ACC112 (cell line): ENCODE results near the gene ALOX15.
"Not testable (repeated sequence)": the region's sequence is repeated elsewhere in the genome, so short reads cannot be mapped to it uniquely, and the experiment has no call there.

Source experiments
- H2AFZ ChIP-seq: fragments of 200-600 bp; sonication (generic); one replicate; pipeline ENCODE4 v1.6.0; 2017; ENCODE audit warnings: antibody characterized with exemption, low read length; ENCODE audit not compliant: unreplicated experiment
- H3K27ac ChIP-seq: fragments of 200-600 bp; sonication (generic); 2 replicates; pipeline ENCODE4 v1.5.1; 2014; ENCODE audit warnings: low read depth, mild to moderate bottlenecking, antibody characterized with exemption, low read length, moderate library complexity
- H3K27me3 ChIP-seq: fragments of 200-600 bp; sonication (generic); 2 replicates; pipeline ENCODE4 v1.6.1; 2014; ENCODE audit warnings: mild to moderate bottlenecking, antibody characterized with exemption, low read length, moderate library complexity, mixed read lengths; ENCODE audit not compliant: insufficient read depth
- H3K36me3 ChIP-seq: fragments of 200-600 bp; sonication (generic); 2 replicates; pipeline ENCODE4 v1.6.1; 2016; ENCODE audit warnings: mild to moderate bottlenecking, antibody characterized with exemption, low read length, moderate library complexity, mixed read lengths; ENCODE audit not compliant: insufficient read depth
- H3K4me1 ChIP-seq: fragments of 200-600 bp; sonication (generic); one replicate; pipeline ENCODE4 v1.6.1; 2016; ENCODE audit warnings: low read length, mixed read lengths; ENCODE audit not compliant: insufficient read depth, unreplicated experiment, control insufficient read depth
- H3K4me3 ChIP-seq: fragments of 200-600 bp; sonication (generic); 2 replicates; pipeline ENCODE4 v1.5.1; 2014; ENCODE audit warnings: mild to moderate bottlenecking, low read depth, low read length
- H3K79me2 ChIP-seq: fragments of 200-600 bp; sonication (generic); one replicate; pipeline ENCODE4 v1.6.0; 2016; ENCODE audit warnings: low read length; ENCODE audit not compliant: control insufficient read depth, unreplicated experiment, insufficient read depth

ALOX15 gene

GRCh38 chr17:4641297-4642195, at the start of gene ALOX15:
TSS of gene ALOX15 (minus strand) at chr17:4641678. CDS start at chr17:4641651, 27 bp downstream.
- H3K36me3 ChIP-seq: no peaks in the 10 kb centered on the region
- no peak within 1 kb of the TSS for H3K27ac ChIP-seq
- H3K4me1 ChIP-seq: no peaks in the 10 kb centered on the region
- no peak within 1 kb of the TSS for H3K4me3 ChIP-seq
- H2AFZ ChIP-seq: no peak within 1 kb of the TSS
- peaks cover 77% of the 10 kb centered on the region for H3K27me3 ChIP-seq
- no peaks in the 10 kb centered on the region for H3K79me2 ChIP-seq

- Histone ChIP-seq H2AFZ (no peak overlapping the region), H3K79me2 (peaks cover 48% of the 10 kb centered on the region), H3K4me3 (no peak overlapping the region), H3K27me3 (no peaks in the 10 kb centered on the region), H3K36me3 (peaks cover 16% of the 10 kb centered on the region), H3K4me1 (no peaks in the 10 kb centered on the region), H3K27ac (no peak overlapping the region)
Measured at GRCh38 chr17:4690745-4691144, 49.3 kb upstream of the ALOX15 start.

DNA sequence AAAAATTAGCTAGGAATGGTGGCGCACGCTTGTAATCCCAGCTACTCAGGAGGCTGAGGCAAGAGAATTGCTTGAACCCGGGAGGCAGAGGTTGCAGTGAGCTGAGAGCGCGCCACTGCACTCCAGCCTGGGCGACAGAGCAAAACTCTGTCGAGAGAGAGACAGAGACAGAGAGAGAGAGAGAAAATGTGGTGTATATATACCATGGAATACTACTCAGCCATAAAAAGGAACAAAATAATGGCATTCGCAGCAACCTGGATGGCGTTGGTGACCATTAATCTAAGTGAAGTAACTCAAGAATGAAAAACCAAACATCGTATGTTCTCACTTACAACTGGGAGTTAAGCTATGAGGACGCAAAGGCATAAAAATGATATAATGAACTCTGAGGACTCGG, 48.4 kb upstream of the ALOX15 start:
- not testable (repeated sequence) for H3K27me3 ChIP-seq, H2AFZ ChIP-seq, H3K4me1 ChIP-seq, H3K4me3 ChIP-seq, H3K27ac ChIP-seq
- H3K36me3 ChIP-seq: peaks cover 16% of the 10 kb centered on the region
- H3K79me2 ChIP-seq: peaks cover 54% of the 10 kb centered on the region

DNA sequence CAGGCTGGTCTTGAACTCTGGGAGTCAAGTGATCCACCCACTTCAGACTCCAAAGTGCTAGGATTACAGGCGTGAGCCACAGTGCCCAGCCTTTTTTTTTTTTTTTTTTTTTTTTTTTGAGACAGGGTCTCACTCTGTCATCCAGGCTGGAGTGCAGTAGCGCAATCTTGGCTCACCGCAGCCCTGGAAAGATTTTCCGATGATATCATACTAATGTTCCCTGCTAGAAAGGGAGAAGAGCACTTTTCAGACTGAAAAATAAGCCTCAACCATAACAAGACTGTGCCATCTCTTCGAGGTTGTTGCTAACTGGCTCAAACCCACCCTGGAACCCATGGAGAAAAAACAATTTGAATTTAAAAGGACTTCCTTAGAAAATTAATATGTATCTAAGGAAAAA, 42.3 kb upstream of the ALOX15 start:
- not testable (repeated sequence) for H3K36me3 ChIP-seq, H3K27me3 ChIP-seq, H3K4me3 ChIP-seq, H2AFZ ChIP-seq, H3K27ac ChIP-seq
- Histone ChIP-seq H3K4me1 (peaks cover 19% of the 10 kb centered on the region), H3K79me2 (peaks cover 21% of the 10 kb centered on the region)

GRCh38 chr17:4679658-4680057, 38.2 kb upstream of the ALOX15 start:
- H3K27me3 ChIP-seq: no peaks in the 10 kb centered on the region
- peak overlapping the region; percentile 17; the same call in 1 of the 2 replicates for H3K4me3 ChIP-seq
- H3K79me2 ChIP-seq: no peaks in the 10 kb centered on the region
- peak overlapping the region; percentile 82 for H3K27ac ChIP-seq
- peaks cover 32% of the 10 kb centered on the region for H3K4me1 ChIP-seq
- H3K36me3 ChIP-seq: no peaks in the 10 kb centered on the region; the same call in 1 of the 2 replicates
- H2AFZ ChIP-seq: no peak overlapping the region

- H3K4me3 ChIP-seq: no peak overlapping the region
- no peaks in the 10 kb centered on the region for H3K27me3 ChIP-seq
- peaks cover 32% of the 10 kb centered on the region for H3K4me1 ChIP-seq
- H2AFZ ChIP-seq: no peak overlapping the region
- H3K79me2 ChIP-seq: no peaks in the 10 kb centered on the region
- no peaks in the 10 kb centered on the region; the same call in 1 of the 2 replicates for H3K36me3 ChIP-seq
- H3K27ac ChIP-seq: peak overlapping the region; percentile 82
Measured at GRCh38 chr17:4678448-4679026, 37.1 kb upstream of the ALOX15 start.

- peaks cover 32% of the 10 kb centered on the region for H3K4me1 ChIP-seq
- H3K27ac ChIP-seq: no peak overlapping the region
- H3K4me3 ChIP-seq: no peak overlapping the region
- no peaks in the 10 kb centered on the region for H3K79me2 ChIP-seq
- H2AFZ ChIP-seq: no peak overlapping the region
- H3K27me3 ChIP-seq: no peaks in the 10 kb centered on the region
- H3K36me3 ChIP-seq: no peaks in the 10 kb centered on the region
Measured at GRCh38 chr17:4676791-4677190, 35.3 kb upstream of the ALOX15 start.

DNA sequence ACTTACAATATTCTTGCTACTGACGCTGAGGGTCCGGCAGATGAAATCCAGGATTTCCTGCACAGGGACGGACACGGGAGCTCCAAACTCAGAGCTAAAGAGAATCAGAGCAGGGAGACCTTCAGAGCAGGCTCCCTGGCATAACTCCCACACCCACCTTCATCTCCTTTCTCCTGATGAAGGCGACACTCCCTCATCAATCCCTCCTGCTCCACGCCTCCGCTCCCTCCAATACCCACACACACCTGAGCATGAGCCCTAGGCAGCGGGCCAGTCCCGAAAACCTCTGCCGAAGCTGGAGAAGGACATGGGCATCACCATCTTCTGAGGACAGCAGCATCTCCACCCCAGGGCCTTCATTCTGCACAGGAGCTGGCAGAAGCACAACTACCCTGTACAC, 34.3 kb upstream of the ALOX15 start:
- H2AFZ ChIP-seq: no peak overlapping the region
- H3K27me3 ChIP-seq: no peaks in the 10 kb centered on the region
- peaks cover 32% of the 10 kb centered on the region for H3K4me1 ChIP-seq
- no peaks in the 10 kb centered on the region for H3K79me2 ChIP-seq
- H3K4me3 ChIP-seq: no peak overlapping the region
- peaks cover 5% of the 10 kb centered on the region; the same call in 1 of the 2 replicates for H3K36me3 ChIP-seq
- H3K27ac ChIP-seq: no peak overlapping the region

DNA sequence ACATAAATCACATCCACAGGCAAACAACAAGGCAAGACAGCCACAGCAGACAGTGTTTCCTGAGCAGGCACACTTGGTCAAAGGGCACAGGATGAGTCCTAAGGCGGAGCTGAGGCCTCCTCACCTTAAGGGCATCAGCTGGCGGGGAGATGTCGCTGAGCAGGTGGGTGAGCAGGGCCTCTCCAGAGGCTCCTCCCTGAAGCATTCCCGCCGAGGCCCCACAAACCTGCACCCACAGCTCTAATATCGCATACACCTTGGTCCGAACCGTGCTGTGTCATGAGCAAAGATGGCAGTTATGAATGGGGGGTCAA, 33.2 kb upstream of the ALOX15 start:
- Histone ChIP-seq H2AFZ (no peak overlapping the region), H3K27ac (no peak overlapping the region), H3K4me1 (peaks cover 22% of the 10 kb centered on the region), H3K27me3 (no peaks in the 10 kb centered on the region), H3K36me3 (peaks cover 9% of the 10 kb centered on the region), H3K4me3 (no peak overlapping the region), H3K79me2 (no peaks in the 10 kb centered on the region)

DNA sequence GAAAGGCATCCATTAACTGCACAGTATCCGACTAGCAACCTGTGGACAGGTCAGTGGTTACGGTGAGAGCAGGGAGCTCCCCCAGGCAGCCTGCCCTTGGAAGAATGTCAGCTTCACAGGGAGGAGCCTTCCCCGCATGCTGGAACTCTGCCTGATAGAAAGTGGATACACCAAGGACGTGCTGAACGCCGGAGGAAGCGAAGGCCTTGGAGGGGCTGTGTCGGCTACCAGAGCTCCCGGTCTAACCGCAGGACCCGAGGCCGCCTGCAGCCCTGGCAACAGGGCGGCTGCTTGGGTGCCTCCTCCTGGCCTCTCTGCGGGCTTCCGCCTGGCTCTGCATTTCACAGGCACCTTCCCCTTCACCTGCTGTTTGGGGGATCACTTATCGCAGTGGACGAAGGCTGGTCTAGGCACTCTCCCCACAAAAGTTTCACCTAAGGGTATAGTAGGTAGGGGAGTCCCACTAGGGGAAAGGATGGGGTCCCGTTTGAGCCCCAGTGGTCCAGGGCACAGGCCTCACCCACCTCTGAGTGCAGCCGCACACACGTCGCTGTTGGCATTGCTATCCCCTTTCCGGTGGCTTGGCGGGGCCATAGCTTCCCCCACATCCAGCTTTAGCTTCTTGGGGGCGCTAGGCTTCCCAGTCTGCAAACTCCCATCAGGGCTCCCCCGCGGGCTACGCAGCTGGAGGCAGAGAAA, 32.7 kb upstream of the ALOX15 start:
- H3K27me3 ChIP-seq: no peaks in the 10 kb centered on the region
- H3K36me3 ChIP-seq: peaks cover 12% of the 10 kb centered on the region
- no peaks in the 10 kb centered on the region for H3K79me2 ChIP-seq
- H3K4me3 ChIP-seq: no peak overlapping the region
- no peak overlapping the region for H2AFZ ChIP-seq
- H3K4me1 ChIP-seq: peaks cover 17% of the 10 kb centered on the region
- H3K27ac ChIP-seq: no peak overlapping the region
